ENCODE measurements around the gene CNDP1. TPM values are rescaled to one million over a fixed set of nuclear protein-coding genes. Genes with fewer than 3 reads are reported as not detected.

Gene CNDP1
- total RNA-seq, 4 donors from 2014 or later, result 0.08 to 2.4 TPM; not detected in 2

- no peak for TF ChIP-seq POLR2A (IDR thresholded peaks at IDR 0.05)
- TF ChIP-seq CTCF (IDR thresholded peaks at IDR 0.05), result no peak
- DNase-seq (ENCODE audit: low spot score in 2 of 2), result peak in 1 of 2 donors; percentile 34
- WGBS, 2 donors, result 94% methylated on average over 14 of the region's 14 CpGs
- H3K4me3 ChIP-seq (ENCODE audit: low read depth, poor library complexity, severe bottlenecking), result no peak overlapping the region
- intact Hi-C loops (cut with DNase I; ENCODE audit: low total_unique reads), result no loop called here
Measured at GRCh38 chr18:74507927-74508326, 26.4 kb upstream of the CNDP1 start.

GRCh38 chr18:74508366-74508765, 25.9 kb upstream of the CNDP1 start:
- WGBS, 2 donors, result 87 to 90% methylated on average over 9 of the region's 9 CpGs
- no peak for TF ChIP-seq CTCF (IDR thresholded peaks at IDR 0.05)
- no peak for TF ChIP-seq POLR2A (IDR thresholded peaks at IDR 0.05)
- intact Hi-C loops (cut with DNase I; ENCODE audit: low total_unique reads), result no loop called here
- H3K4me3 ChIP-seq (ENCODE audit: low read depth, poor library complexity, severe bottlenecking), result no peak overlapping the region
- DNase-seq (ENCODE audit: low spot score in 2 of 2), result peak in 1 of 2 donors; percentile 5

DNA sequence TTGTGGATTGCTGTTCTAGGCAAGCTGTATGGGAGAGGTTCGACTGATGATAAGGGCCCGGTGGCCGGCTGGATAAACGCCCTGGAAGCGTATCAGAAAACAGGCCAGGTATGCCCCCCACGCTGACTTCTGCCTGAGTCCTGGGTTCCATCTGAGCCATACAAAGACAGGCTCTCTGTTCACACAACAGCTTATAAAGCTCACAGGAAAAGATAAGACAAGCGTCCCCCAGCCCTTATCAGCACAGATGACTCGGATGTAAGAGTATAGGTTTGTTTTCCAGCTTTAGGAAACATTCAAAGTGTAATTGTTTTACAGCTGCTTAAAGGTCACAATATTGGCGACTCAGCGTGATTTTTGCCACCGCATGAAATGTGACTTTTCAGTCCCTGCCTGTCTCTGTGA, 25.5 kb upstream of the CNDP1 start:
- no peak for TF ChIP-seq CTCF (IDR thresholded peaks at IDR 0.05)
- TF ChIP-seq POLR2A (IDR thresholded peaks at IDR 0.05), result no peak
- no peak overlapping the region for H3K4me3 ChIP-seq (ENCODE audit: low read depth, poor library complexity, severe bottlenecking)
- DNase-seq (ENCODE audit: low spot score in 2 of 2), result peak in 1 of 2 donors; percentile 67
- WGBS, 2 donors, result 92 to 93% methylated on average over 11 of the region's 11 CpGs
- intact Hi-C loops (cut with DNase I; ENCODE audit: low total_unique reads), result no loop called here

DNA sequence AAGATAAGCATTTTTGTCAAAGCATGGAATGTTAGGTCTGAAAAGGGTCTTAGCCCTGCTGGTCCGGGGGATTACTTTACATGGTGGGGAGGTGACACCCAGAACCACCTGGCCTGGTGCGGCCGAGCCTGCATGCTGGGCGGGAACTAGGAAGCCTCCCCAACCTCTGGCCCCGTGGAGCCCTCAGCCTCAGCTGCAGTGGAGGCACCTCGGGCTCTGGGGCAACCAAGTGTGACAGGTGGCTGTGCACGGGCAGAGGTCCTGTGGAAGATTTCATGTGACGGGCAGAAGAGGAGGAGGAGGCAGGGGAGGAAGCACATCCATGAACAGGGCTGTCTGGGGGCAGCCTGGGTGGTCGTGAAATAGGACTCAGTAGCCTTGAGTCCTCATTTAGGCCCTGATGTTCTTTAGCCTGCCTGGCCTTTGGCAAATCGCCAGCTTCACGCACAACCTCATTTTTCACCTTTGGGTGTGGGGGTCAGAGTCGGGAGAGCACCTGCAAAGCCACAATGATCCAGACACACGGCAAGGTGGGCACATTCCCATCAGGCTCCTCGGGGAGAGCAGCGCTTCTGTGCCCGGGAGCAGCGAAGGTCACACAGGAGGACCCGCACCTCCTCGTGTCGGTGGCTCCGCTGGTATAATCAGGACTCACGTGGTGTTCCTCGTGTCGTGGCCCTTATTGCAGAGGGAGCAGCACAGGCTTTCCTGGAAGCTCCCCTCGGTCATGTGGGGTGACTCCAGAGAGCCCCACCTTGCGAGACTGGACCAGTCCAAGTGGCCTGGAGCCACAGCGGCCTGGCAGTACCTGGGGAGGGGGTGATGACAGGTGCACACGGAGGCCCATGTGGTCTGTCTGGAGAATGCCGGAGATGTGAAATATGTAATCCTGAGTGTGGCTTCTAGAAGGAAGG, 24.2 kb upstream of the CNDP1 start:
- no peak for TF ChIP-seq CTCF (IDR thresholded peaks at IDR 0.05)
- TF ChIP-seq POLR2A (IDR thresholded peaks at IDR 0.05), result no peak
- H3K4me3 ChIP-seq (ENCODE audit: low read depth, poor library complexity, severe bottlenecking), result no peak overlapping the region
- peak in 1 of 2 donors; percentile 71 for DNase-seq (ENCODE audit: low spot score in 2 of 2)
- intact Hi-C loops (cut with DNase I; ENCODE audit: low total_unique reads), result no loop called here
- 88 to 89% methylated on average over 29 of the region's 29 CpGs for WGBS, 2 donors

DNA sequence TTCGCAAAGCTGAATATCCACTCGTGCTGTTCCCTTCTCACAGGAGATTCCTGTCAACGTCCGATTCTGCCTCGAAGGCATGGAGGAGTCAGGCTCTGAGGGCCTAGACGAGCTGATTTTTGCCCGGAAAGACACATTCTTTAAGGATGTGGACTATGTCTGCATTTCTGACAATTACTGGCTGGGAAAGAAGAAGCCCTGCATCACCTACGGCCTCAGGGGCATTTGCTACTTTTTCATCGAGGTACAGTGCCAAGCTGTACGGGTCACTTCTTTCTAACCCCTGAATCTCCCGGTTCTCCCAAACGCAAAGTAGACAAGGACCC, 23.6 kb upstream of the CNDP1 start:
- intact Hi-C loops (cut with DNase I; ENCODE audit: low total_unique reads), result no loop called here
- no peak overlapping the region for H3K4me3 ChIP-seq (ENCODE audit: low read depth, poor library complexity, severe bottlenecking)
- 83 to 85% methylated on average over 12 of the region's 12 CpGs for WGBS, 2 donors
- no peak for DNase-seq (ENCODE audit: low spot score in 2 of 2)
- TF ChIP-seq POLR2A (IDR thresholded peaks at IDR 0.05), result no peak
- no peak for TF ChIP-seq CTCF (IDR thresholded peaks at IDR 0.05)

Measured in lower leg skin (tissue), 4 donors.